ENCODE results near the gene LCA5. TPM values are rescaled to one million over a fixed set of nuclear protein-coding genes. Genes with fewer than 3 reads are reported as not detected.

The LCA5 gene
- total RNA-seq, 1 experiment from 2014 or later, result 7.0 TPM

DNA sequence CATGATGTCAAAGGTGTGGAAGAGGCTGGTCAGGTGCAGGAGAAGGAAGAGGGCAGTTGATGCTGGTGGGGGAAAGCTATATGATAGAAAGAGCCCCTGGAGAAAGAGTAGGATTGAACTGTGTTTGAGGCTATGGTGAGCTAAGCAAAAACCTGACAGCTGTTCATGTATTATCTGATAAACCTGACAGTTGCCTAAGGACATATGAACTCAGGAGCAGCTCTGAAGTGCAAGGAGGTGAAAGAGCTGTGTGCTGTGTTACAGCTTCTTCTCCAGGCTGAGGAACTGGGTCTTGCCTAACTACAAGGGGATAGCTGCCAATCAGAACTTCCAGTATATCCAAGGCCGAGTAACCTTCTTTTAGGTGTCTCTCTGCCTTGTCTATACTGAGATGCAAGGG, 81.8 kb downstream of the LCA5 start:
- intact Hi-C loops (cut with micrococcal nuclease; ENCODE audit: unreplicated experiment) (no loop called here), in situ Hi-C loops (cut with HindIII; ENCODE audit: low pct_unique_long_range_greater_than_20kb, low sequenced_read_pairs) (no loop called here)
- ATAC-seq, result no peak
- TF ChIP-seq, protein P1, sequence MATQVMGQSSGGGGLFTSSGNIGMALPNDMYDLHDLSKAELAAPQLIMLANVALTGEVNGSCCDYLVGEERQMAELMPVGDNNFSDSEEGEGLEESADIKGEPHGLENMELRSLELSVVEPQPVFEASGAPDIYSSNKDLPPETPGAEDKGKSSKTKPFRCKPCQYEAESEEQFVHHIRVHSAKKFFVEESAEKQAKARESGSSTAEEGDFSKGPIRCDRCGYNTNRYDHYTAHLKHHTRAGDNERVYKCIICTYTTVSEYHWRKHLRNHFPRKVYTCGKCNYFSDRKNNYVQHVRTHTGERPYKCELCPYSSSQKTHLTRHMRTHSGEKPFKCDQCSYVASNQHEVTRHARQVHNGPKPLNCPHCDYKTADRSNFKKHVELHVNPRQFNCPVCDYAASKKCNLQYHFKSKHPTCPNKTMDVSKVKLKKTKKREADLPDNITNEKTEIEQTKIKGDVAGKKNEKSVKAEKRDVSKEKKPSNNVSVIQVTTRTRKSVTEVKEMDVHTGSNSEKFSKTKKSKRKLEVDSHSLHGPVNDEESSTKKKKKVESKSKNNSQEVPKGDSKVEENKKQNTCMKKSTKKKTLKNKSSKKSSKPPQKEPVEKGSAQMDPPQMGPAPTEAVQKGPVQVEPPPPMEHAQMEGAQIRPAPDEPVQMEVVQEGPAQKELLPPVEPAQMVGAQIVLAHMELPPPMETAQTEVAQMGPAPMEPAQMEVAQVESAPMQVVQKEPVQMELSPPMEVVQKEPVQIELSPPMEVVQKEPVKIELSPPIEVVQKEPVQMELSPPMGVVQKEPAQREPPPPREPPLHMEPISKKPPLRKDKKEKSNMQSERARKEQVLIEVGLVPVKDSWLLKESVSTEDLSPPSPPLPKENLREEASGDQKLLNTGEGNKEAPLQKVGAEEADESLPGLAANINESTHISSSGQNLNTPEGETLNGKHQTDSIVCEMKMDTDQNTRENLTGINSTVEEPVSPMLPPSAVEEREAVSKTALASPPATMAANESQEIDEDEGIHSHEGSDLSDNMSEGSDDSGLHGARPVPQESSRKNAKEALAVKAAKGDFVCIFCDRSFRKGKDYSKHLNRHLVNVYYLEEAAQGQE (IDR thresholded peaks at IDR 0.05; ENCODE audit: insufficient read depth in 1 of 2, low read depth in 2 of 2, low read length in 1 of 2), result no peak
- TF ChIP-seq TCF7L2 (IDR thresholded peaks at IDR 0.05; ENCODE audit: low read depth, low read length), result no peak
- no peak for TF ChIP-seq POLR2AphosphoS5 (IDR thresholded peaks at IDR 0.05; ENCODE audit: low read depth, low read length)
- TF ChIP-seq SIN3A (IDR thresholded peaks at IDR 0.05; ENCODE audit: borderline replicate concordance, insufficient read depth, low read depth, low read length), result no peak
- TF ChIP-seq, protein P2, sequence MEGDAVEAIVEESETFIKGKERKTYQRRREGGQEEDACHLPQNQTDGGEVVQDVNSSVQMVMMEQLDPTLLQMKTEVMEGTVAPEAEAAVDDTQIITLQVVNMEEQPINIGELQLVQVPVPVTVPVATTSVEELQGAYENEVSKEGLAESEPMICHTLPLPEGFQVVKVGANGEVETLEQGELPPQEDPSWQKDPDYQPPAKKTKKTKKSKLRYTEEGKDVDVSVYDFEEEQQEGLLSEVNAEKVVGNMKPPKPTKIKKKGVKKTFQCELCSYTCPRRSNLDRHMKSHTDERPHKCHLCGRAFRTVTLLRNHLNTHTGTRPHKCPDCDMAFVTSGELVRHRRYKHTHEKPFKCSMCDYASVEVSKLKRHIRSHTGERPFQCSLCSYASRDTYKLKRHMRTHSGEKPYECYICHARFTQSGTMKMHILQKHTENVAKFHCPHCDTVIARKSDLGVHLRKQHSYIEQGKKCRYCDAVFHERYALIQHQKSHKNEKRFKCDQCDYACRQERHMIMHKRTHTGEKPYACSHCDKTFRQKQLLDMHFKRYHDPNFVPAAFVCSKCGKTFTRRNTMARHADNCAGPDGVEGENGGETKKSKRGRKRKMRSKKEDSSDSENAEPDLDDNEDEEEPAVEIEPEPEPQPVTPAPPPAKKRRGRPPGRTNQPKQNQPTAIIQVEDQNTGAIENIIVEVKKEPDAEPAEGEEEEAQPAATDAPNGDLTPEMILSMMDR (IDR thresholded peaks at IDR 0.05), result no peak
- DNase-seq (ENCODE audit: low read depth, low spot score), result no peak
- CTCF ChIA-PET, result interaction anchor here (0.6 kb wide), 1 partner anchor 31 kb away, joined by 4 read pairs; no protein-coding TSS in a partner anchor
- H3K27me3 ChIP-seq (ENCODE audit: control insufficient read depth, insufficient read depth, low read length), result no peaks in the 10 kb centered on the region
- no peak overlapping the region for H3K27ac ChIP-seq (ENCODE audit: low read length)
- H3K36me3 ChIP-seq (ENCODE audit: control insufficient read depth, insufficient read depth, low read length), result no peaks in the 10 kb centered on the region
- no peak overlapping the region for H3K4me3 ChIP-seq (ENCODE audit: low read depth in 2 of 2, low read length in 2 of 2)
- H3K4me1 ChIP-seq (ENCODE audit: control insufficient read depth, insufficient read depth, low read length), result no peaks in the 10 kb centered on the region
- BruUV-seq (replicated peaks), result no TSS peak
- POLR2A ChIA-PET, result no interaction called here
- H3K9me3 ChIP-seq (ENCODE audit: control insufficient read depth, insufficient read depth, low read depth, low read length), result no peaks in the 10 kb centered on the region

DNA sequence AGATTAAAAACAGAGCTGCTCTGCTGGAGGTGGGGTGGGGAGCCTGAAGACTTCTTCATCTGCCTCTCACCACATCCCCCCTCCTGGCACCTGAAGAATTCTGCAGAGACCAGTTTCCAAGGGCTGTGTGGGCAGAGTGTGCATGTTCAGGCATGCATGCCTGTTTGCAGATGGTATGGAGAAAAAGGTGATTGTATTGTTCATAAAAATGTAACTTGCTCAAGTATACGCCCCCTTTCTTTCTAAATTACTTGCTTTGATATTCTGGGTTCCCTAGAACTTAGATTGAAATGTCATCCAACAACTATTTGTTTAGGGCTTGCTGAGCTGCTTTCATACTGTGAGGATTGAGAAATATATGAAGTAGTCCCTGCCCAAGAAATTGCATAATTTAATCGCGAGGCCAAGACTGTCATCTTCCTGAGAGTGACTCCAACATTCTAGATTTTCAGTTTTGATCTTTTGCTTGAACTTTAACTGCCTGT, 83.6 kb downstream of the LCA5 start:
- intact Hi-C loops (cut with micrococcal nuclease; ENCODE audit: unreplicated experiment) (no loop called here), in situ Hi-C loops (cut with HindIII; ENCODE audit: low pct_unique_long_range_greater_than_20kb, low sequenced_read_pairs) (no loop called here)
- ATAC-seq (no peak), DNase-seq (ENCODE audit: low read depth, low spot score) (no peak)
- TF ChIP-seq, protein P2 (IDR thresholded peaks at IDR 0.05), result no peak
- TF ChIP-seq, protein P1 (IDR thresholded peaks at IDR 0.05; ENCODE audit: insufficient read depth in 1 of 2, low read depth in 2 of 2, low read length in 1 of 2), result no peak
- no peak for TF ChIP-seq SIN3A (IDR thresholded peaks at IDR 0.05; ENCODE audit: borderline replicate concordance, insufficient read depth, low read depth, low read length)
- TF ChIP-seq POLR2AphosphoS5 (IDR thresholded peaks at IDR 0.05; ENCODE audit: low read depth, low read length), result no peak
- TF ChIP-seq TCF7L2 (IDR thresholded peaks at IDR 0.05; ENCODE audit: low read depth, low read length), result no peak
- no TSS peak for BruUV-seq (replicated peaks)
- Histone ChIP-seq H3K9me3 (ENCODE audit: control insufficient read depth, insufficient read depth, low read depth, low read length) (no peaks in the 10 kb centered on the region), H3K4me3 (ENCODE audit: low read depth in 2 of 2, low read length in 2 of 2) (no peak overlapping the region), H3K27me3 (ENCODE audit: control insufficient read depth, insufficient read depth, low read length) (no peaks in the 10 kb centered on the region), H3K27ac (ENCODE audit: low read length) (no peak overlapping the region), H3K4me1 (ENCODE audit: control insufficient read depth, insufficient read depth, low read length) (no peaks in the 10 kb centered on the region), H3K36me3 (ENCODE audit: control insufficient read depth, insufficient read depth, low read length) (no peaks in the 10 kb centered on the region)
- ChIA-PET POLR2A (no interaction called here), CTCF (no interaction called here)
